ENCODE results near the gene SLC16A4.
"Not testable (repeated sequence)": the region's sequence is repeated elsewhere in the genome, so short reads cannot be mapped to it uniquely, and the experiment has no call there.

Gene SLC16A4

GRCh38 chr1:110407260-110408210 lies 16.7 kb upstream of the SLC16A4 start, which contains the start of gene LAMTOR5:
TSS of gene LAMTOR5 (minus strand) at chr1:110407694. CDS start at chr1:110407620, 74 bp downstream.
- Histone ChIP-seq H3K9me3 (ENCODE audit: control insufficient read depth, insufficient read depth, low read length) (no peaks in the 10 kb centered on the region), H3K9ac (ENCODE audit: low read depth, low read length) (peak within 1 kb of the TSS; percentile 68)

GRCh38 chr1:110406407-110406806 lies 15.6 kb upstream of the SLC16A4 start:
- not testable (repeated sequence) for H3K4me1 ChIP-seq (ENCODE audit: control insufficient read depth, insufficient read depth, low read length); H3K9ac ChIP-seq (ENCODE audit: low read depth, low read length); H3K27me3 ChIP-seq (ENCODE audit: control insufficient read depth, insufficient read depth, low read length); H3K9me3 ChIP-seq (ENCODE audit: control insufficient read depth, insufficient read depth, low read length); H3K36me3 ChIP-seq (ENCODE audit: control insufficient read depth, insufficient read depth, low read length)
- H3K4me3 ChIP-seq (ENCODE audit: low read depth, low read length): peak overlapping the region; percentile 95

More at GRCh38 chr1:110407260-110408210, 16.7 kb upstream of the SLC16A4 start, which contains the start of gene LAMTOR5:
- peak within 1 kb of the TSS; percentile 95 for H3K4me3 ChIP-seq (ENCODE audit: low read depth, low read length)
- H3K4me1 ChIP-seq (ENCODE audit: control insufficient read depth, insufficient read depth, low read length): no peaks in the 10 kb centered on the region
- H3K27me3 ChIP-seq (ENCODE audit: control insufficient read depth, insufficient read depth, low read length): no peaks in the 10 kb centered on the region
- H3K36me3 ChIP-seq (ENCODE audit: control insufficient read depth, insufficient read depth, low read length): peaks cover 8% of the 10 kb centered on the region

GRCh38 chr1:110404401-110404800 lies 13.6 kb upstream of the SLC16A4 start:
- H3K27me3 ChIP-seq (ENCODE audit: control insufficient read depth, insufficient read depth, low read length): no peaks in the 10 kb centered on the region
- H3K9me3 ChIP-seq (ENCODE audit: control insufficient read depth, insufficient read depth, low read length): no peaks in the 10 kb centered on the region
- no peaks in the 10 kb centered on the region for H3K4me1 ChIP-seq (ENCODE audit: control insufficient read depth, insufficient read depth, low read length)
- H3K9ac ChIP-seq (ENCODE audit: low read depth, low read length): no peak overlapping the region
- no peak overlapping the region for H3K4me3 ChIP-seq (ENCODE audit: low read depth, low read length)
- H3K36me3 ChIP-seq (ENCODE audit: control insufficient read depth, insufficient read depth, low read length): peaks cover 8% of the 10 kb centered on the region

- Histone ChIP-seq H3K4me1 (ENCODE audit: control insufficient read depth, insufficient read depth, low read length) (no peaks in the 10 kb centered on the region), H3K9me3 (ENCODE audit: control insufficient read depth, insufficient read depth, low read length) (no peaks in the 10 kb centered on the region), H3K4me3 (ENCODE audit: low read depth, low read length) (no peak overlapping the region), H3K9ac (ENCODE audit: low read depth, low read length) (no peak overlapping the region), H3K36me3 (ENCODE audit: control insufficient read depth, insufficient read depth, low read length) (peaks cover 8% of the 10 kb centered on the region), H3K27me3 (ENCODE audit: control insufficient read depth, insufficient read depth, low read length) (no peaks in the 10 kb centered on the region)
Measured at GRCh38 chr1:110403805-110404204, 13.0 kb upstream of the SLC16A4 start.

GRCh38 chr1:110396259-110396958 lies 5.6 kb upstream of the SLC16A4 start:
- not testable (repeated sequence) for H3K9ac ChIP-seq (ENCODE audit: low read depth, low read length); H3K27me3 ChIP-seq (ENCODE audit: control insufficient read depth, insufficient read depth, low read length); H3K36me3 ChIP-seq (ENCODE audit: control insufficient read depth, insufficient read depth, low read length); H3K9me3 ChIP-seq (ENCODE audit: control insufficient read depth, insufficient read depth, low read length); H3K4me1 ChIP-seq (ENCODE audit: control insufficient read depth, insufficient read depth, low read length); H3K4me3 ChIP-seq (ENCODE audit: low read depth, low read length)

GRCh38 chr1:110394493-110394820 lies 3.6 kb upstream of the SLC16A4 start:
- Histone ChIP-seq H3K4me3 (ENCODE audit: low read depth, low read length) (no peak overlapping the region), H3K27me3 (ENCODE audit: control insufficient read depth, insufficient read depth, low read length) (no peaks in the 10 kb centered on the region), H3K36me3 (ENCODE audit: control insufficient read depth, insufficient read depth, low read length) (no peaks in the 10 kb centered on the region), H3K9ac (ENCODE audit: low read depth, low read length) (no peak overlapping the region), H3K9me3 (ENCODE audit: control insufficient read depth, insufficient read depth, low read length) (no peaks in the 10 kb centered on the region), H3K4me1 (ENCODE audit: control insufficient read depth, insufficient read depth, low read length) (peaks cover 3% of the 10 kb centered on the region)

- Histone ChIP-seq H3K36me3 (ENCODE audit: control insufficient read depth, insufficient read depth, low read length) (no peaks in the 10 kb centered on the region), H3K4me3 (ENCODE audit: low read depth, low read length) (no peak overlapping the region), H3K27me3 (ENCODE audit: control insufficient read depth, insufficient read depth, low read length) (no peaks in the 10 kb centered on the region), H3K9me3 (ENCODE audit: control insufficient read depth, insufficient read depth, low read length) (no peaks in the 10 kb centered on the region), H3K4me1 (ENCODE audit: control insufficient read depth, insufficient read depth, low read length) (peaks cover 3% of the 10 kb centered on the region), H3K9ac (ENCODE audit: low read depth, low read length) (no peak overlapping the region)
Measured at GRCh38 chr1:110393691-110394492, 3.1 kb upstream of the SLC16A4 start.

- H3K9ac ChIP-seq (ENCODE audit: low read depth, low read length): no peak overlapping the region
- H3K9me3 ChIP-seq (ENCODE audit: control insufficient read depth, insufficient read depth, low read length): no peaks in the 10 kb centered on the region
- peaks cover 3% of the 10 kb centered on the region for H3K4me1 ChIP-seq (ENCODE audit: control insufficient read depth, insufficient read depth, low read length)
- no peak overlapping the region for H3K4me3 ChIP-seq (ENCODE audit: low read depth, low read length)
- no peaks in the 10 kb centered on the region for H3K27me3 ChIP-seq (ENCODE audit: control insufficient read depth, insufficient read depth, low read length)
- no peaks in the 10 kb centered on the region for H3K36me3 ChIP-seq (ENCODE audit: control insufficient read depth, insufficient read depth, low read length)
Measured at GRCh38 chr1:110393286-110393685, 2.5 kb upstream of the SLC16A4 start.

- Histone ChIP-seq H3K9ac (ENCODE audit: low read depth, low read length) (no peak overlapping the region), H3K27me3 (ENCODE audit: control insufficient read depth, insufficient read depth, low read length) (no peaks in the 10 kb centered on the region), H3K4me3 (ENCODE audit: low read depth, low read length) (no peak overlapping the region), H3K9me3 (ENCODE audit: control insufficient read depth, insufficient read depth, low read length) (no peaks in the 10 kb centered on the region), H3K4me1 (ENCODE audit: control insufficient read depth, insufficient read depth, low read length) (peaks cover 3% of the 10 kb centered on the region), H3K36me3 (ENCODE audit: control insufficient read depth, insufficient read depth, low read length) (no peaks in the 10 kb centered on the region)
Measured at GRCh38 chr1:110390096-110390495, 730 bp downstream of the SLC16A4 start.

GRCh38 chr1:110387048-110387754 lies 3.6 kb downstream of the SLC16A4 start:
- no peaks in the 10 kb centered on the region for H3K9me3 ChIP-seq (ENCODE audit: control insufficient read depth, insufficient read depth, low read length)
- H3K4me1 ChIP-seq (ENCODE audit: control insufficient read depth, insufficient read depth, low read length): peaks cover 3% of the 10 kb centered on the region
- H3K4me3 ChIP-seq (ENCODE audit: low read depth, low read length): no peak overlapping the region
- H3K27me3 ChIP-seq (ENCODE audit: control insufficient read depth, insufficient read depth, low read length): no peaks in the 10 kb centered on the region
- no peak overlapping the region for H3K9ac ChIP-seq (ENCODE audit: low read depth, low read length)
- no peaks in the 10 kb centered on the region for H3K36me3 ChIP-seq (ENCODE audit: control insufficient read depth, insufficient read depth, low read length)

- H3K27me3 ChIP-seq (ENCODE audit: control insufficient read depth, insufficient read depth, low read length): no peaks in the 10 kb centered on the region
- H3K4me3 ChIP-seq (ENCODE audit: low read depth, low read length): no peak overlapping the region
- no peak overlapping the region for H3K9ac ChIP-seq (ENCODE audit: low read depth, low read length)
- H3K9me3 ChIP-seq (ENCODE audit: control insufficient read depth, insufficient read depth, low read length): no peaks in the 10 kb centered on the region
- peaks cover under 1% of the 10 kb centered on the region for H3K4me1 ChIP-seq (ENCODE audit: control insufficient read depth, insufficient read depth, low read length)
- no peaks in the 10 kb centered on the region for H3K36me3 ChIP-seq (ENCODE audit: control insufficient read depth, insufficient read depth, low read length)
Measured at GRCh38 chr1:110385369-110385768, 5.5 kb downstream of the SLC16A4 start.
